Ectodermal cell (in vitro differentiated cells): ENCODE results near the gene ZNF8.

Source experiments
- H3K27ac ChIP-seq: 2 replicates; pipeline ENCODE4 v1.7.0; 2013; ENCODE audit warnings: mild to moderate bottlenecking, low read depth, low read length; ENCODE audit not compliant: insufficient read depth, poor library complexity, severe bottlenecking
- H3K27me3 ChIP-seq: 2 replicates; pipeline ENCODE4 v1.7.0; 2013; ENCODE audit warnings: mild to moderate bottlenecking, low read length; ENCODE audit not compliant: insufficient read depth, control insufficient read depth, poor library complexity, severe bottlenecking
- H3K36me3 ChIP-seq: one replicate; pipeline ENCODE4 v1.7.0; 2013; ENCODE audit warnings: low read length; ENCODE audit not compliant: control insufficient read depth, insufficient read depth
- H3K4me1 ChIP-seq: one replicate; pipeline ENCODE4 v1.7.0; 2013; ENCODE audit warnings: low read length; ENCODE audit not compliant: control insufficient read depth, insufficient read depth
- H3K4me3 ChIP-seq: 2 replicates; pipeline ENCODE4 v1.7.0; 2013; ENCODE audit warnings: low read depth, low read length, control low read depth; ENCODE audit not compliant: insufficient read depth
- H3K9me3 ChIP-seq: 2 replicates; pipeline ENCODE4 v1.7.0; 2013; ENCODE audit warnings: mild to moderate bottlenecking, low read length, moderate library complexity; ENCODE audit not compliant: control insufficient read depth
- WGBS, 2 experiments: methylation state at CpG; one replicate each; pipeline ENCODE4 v1.1.7; 2013; ENCODE audit warnings: missing lambda C conversion rate in 2 of 2; 5-methylcytosine and 5-hydroxymethylcytosine counted together

The ZNF8 gene

GRCh38 chr19:58350001-58350861 lies 71.5 kb downstream of the ZNF8 start:
- Histone ChIP-seq H3K4me3 (no peak overlapping the region), H3K27ac (no peak overlapping the region), H3K4me1 (no peaks in the 10 kb centered on the region), H3K36me3 (no peaks in the 10 kb centered on the region), H3K9me3 (no peaks in the 10 kb centered on the region), H3K27me3 (peaks cover 20% of the 10 kb centered on the region)
- 95 to 96% methylated on average over 84 of the region's 84 CpGs for WGBS, 2 experiments

- H3K4me1 ChIP-seq: no peaks in the 10 kb centered on the region
Observed at GRCh38 chr19:58350871-58351557, 72.3 kb downstream of the ZNF8 start.

GRCh38 chr19:58351558-58351878 lies 72.8 kb downstream of the ZNF8 start:
- Histone ChIP-seq H3K9me3 (no peaks in the 10 kb centered on the region), H3K27ac (no peak overlapping the region), H3K4me3 (no peak overlapping the region), H3K36me3 (no peaks in the 10 kb centered on the region), H3K4me1 (no peaks in the 10 kb centered on the region), H3K27me3 (peaks cover 15% of the 10 kb centered on the region)
- 91 to 94% methylated on average over 9 of the region's 9 CpGs for WGBS, 2 experiments

More at GRCh38 chr19:58350871-58351557, 72.3 kb downstream of the ZNF8 start:
- H3K27me3 ChIP-seq: peaks cover 20% of the 10 kb centered on the region
- no peaks in the 10 kb centered on the region for H3K36me3 ChIP-seq
- no peak overlapping the region for H3K4me3 ChIP-seq
- no peaks in the 10 kb centered on the region for H3K9me3 ChIP-seq
- H3K27ac ChIP-seq: no peak overlapping the region
- WGBS, 2 experiments: 96% methylated on average over 34 of the region's 34 CpGs

GRCh38 chr19:58351990-58352755 lies 73.4 kb downstream of the ZNF8 start:
- Histone ChIP-seq H3K36me3 (no peaks in the 10 kb centered on the region), H3K4me3 (no peak overlapping the region), H3K4me1 (no peaks in the 10 kb centered on the region), H3K27me3 (peaks cover 8% of the 10 kb centered on the region), H3K27ac (no peak overlapping the region), H3K9me3 (no peaks in the 10 kb centered on the region)
- 87 to 90% methylated on average over 23 of the region's 23 CpGs for WGBS, 2 experiments
